Measurements from ENCODE around the gene AIFM2. TPM values are rescaled to one million over a fixed set of nuclear protein-coding genes. Genes with fewer than 3 reads are reported as not detected.
A peak's percentile ranks its signal among the peaks of the same experiment; 100 is the strongest.

Gene AIFM2
- total RNA-seq, 4 donors from 2014 or later = 13.3 to 34.2 (median 19.4) TPM

- Histone ChIP-seq H3K36me3 (no peaks in the 10 kb centered on the region), H3K4me1 (peaks cover 0 to 13% (median 0%) of the 10 kb centered on the region in 4 donors), H3K9me3 (no peaks in the 10 kb centered on the region), H3K27me3 (peaks cover 0 to 3% of the 10 kb centered on the region in 2 donors), H3K27ac (peak overlapping the region in 1 of 4 donors; percentile 3), H3K4me3 (no peak overlapping the region)
- TF ChIP-seq POLR2A (IDR thresholded peaks at IDR 0.05) (no peak), CTCF (IDR thresholded peaks at IDR 0.05) (no peak)
- no peak for DNase-seq (ENCODE audit: low spot score in 2 of 2)
- 32 to 38% methylated on average over 4 of the region's 4 CpGs for WGBS, 2 donors
Observed at GRCh38 chr10:70174058-70174741, 41.6 kb upstream of the AIFM2 start.

- TF ChIP-seq POLR2A (IDR thresholded peaks at IDR 0.05) = no peak
- WGBS, 2 donors = 1% methylated on average over 31 to 35 of the region's 40 CpGs
- DNase-seq (ENCODE audit: low spot score in 2 of 2) = peak in 1 of 2 donors; percentile 30
Observed at GRCh38 chr10:70169649-70170364, 37.2 kb upstream of the AIFM2 start.

GRCh38 chr10:70169011-70169410, 36.4 kb upstream of the AIFM2 start:
- no peaks in the 10 kb centered on the region for H3K36me3 ChIP-seq
- peak overlapping the region in 3 of 4 donors; percentile 94 to 96 (median 95) for H3K27ac ChIP-seq
- WGBS, 2 donors = 21 to 24% methylated on average over 2 of the region's 2 CpGs
- peak overlapping the region in 3 of 4 donors; percentile 70 to 88 (median 86) for H3K4me3 ChIP-seq
- no peak for DNase-seq (ENCODE audit: low spot score in 2 of 2)
- no peaks in the 10 kb centered on the region for H3K9me3 ChIP-seq
- TF ChIP-seq CTCF (IDR thresholded peaks at IDR 0.05) (no peak), POLR2A (IDR thresholded peaks at IDR 0.05) (no peak), EP300 (IDR thresholded peaks at IDR 0.05) (no peak)
- no peaks in the 10 kb centered on the region for H3K27me3 ChIP-seq
- peaks cover 0 to 57% (median 19%) of the 10 kb centered on the region in 4 donors for H3K4me1 ChIP-seq

More at GRCh38 chr10:70169649-70170364, 37.2 kb upstream of the AIFM2 start:
- Histone ChIP-seq H3K4me3 (peak overlapping the region; percentile 67 to 88 (median 78)), H3K27ac (peak overlapping the region; percentile 92 to 96 (median 94)), H3K4me1 (peaks cover 0 to 52% (median 17%) of the 10 kb centered on the region in 4 donors), H3K36me3 (no peaks in the 10 kb centered on the region), H3K9me3 (no peaks in the 10 kb centered on the region), H3K27me3 (no peaks in the 10 kb centered on the region)

- H3K4me3 ChIP-seq = no peak overlapping the region
Observed at GRCh38 chr10:70167246-70167645, 34.6 kb upstream of the AIFM2 start.

GRCh38 chr10:70166394-70166793, 33.8 kb upstream of the AIFM2 start:
- Histone ChIP-seq H3K4me1 (peaks cover 0 to 78% (median 29%) of the 10 kb centered on the region in 4 donors), H3K4me3 (no peak overlapping the region), H3K36me3 (peaks cover 0 to 5% (median 0%) of the 10 kb centered on the region in 3 donors), H3K27me3 (no peaks in the 10 kb centered on the region), H3K27ac (no peak overlapping the region), H3K9me3 (no peaks in the 10 kb centered on the region)
- DNase-seq (ENCODE audit: low spot score in 2 of 2) = no peak
- 71 to 74% methylated on average over 3 of the region's 3 CpGs for WGBS, 2 donors
- no peak for TF ChIP-seq POLR2A (IDR thresholded peaks at IDR 0.05)

More at GRCh38 chr10:70167246-70167645, 34.6 kb upstream of the AIFM2 start:
- Histone ChIP-seq H3K27ac (no peak overlapping the region), H3K9me3 (no peaks in the 10 kb centered on the region), H3K27me3 (no peaks in the 10 kb centered on the region), H3K4me1 (peaks cover 0 to 69% (median 29%) of the 10 kb centered on the region in 4 donors), H3K36me3 (peaks cover 0 to 3% (median 0%) of the 10 kb centered on the region in 3 donors)
- no peak for DNase-seq (ENCODE audit: low spot score in 2 of 2)
- 71 to 74% methylated on average over 7 of the region's 7 CpGs for WGBS, 2 donors
- TF ChIP-seq CTCF (IDR thresholded peaks at IDR 0.05) (no peak), EP300 (IDR thresholded peaks at IDR 0.05) (no peak), POLR2A (IDR thresholded peaks at IDR 0.05) (no peak)

- no peaks in the 10 kb centered on the region for H3K9me3 ChIP-seq
- TF ChIP-seq EP300 (IDR thresholded peaks at IDR 0.05) (no peak), CTCF (IDR thresholded peaks at IDR 0.05) (no peak), POLR2A (IDR thresholded peaks at IDR 0.05) (no peak)
- no peak overlapping the region for H3K4me3 ChIP-seq
- no peaks in the 10 kb centered on the region for H3K27me3 ChIP-seq
- H3K27ac ChIP-seq = no peak overlapping the region
- H3K36me3 ChIP-seq = peaks cover 0 to 27% (median 6%) of the 10 kb centered on the region in 3 donors
- WGBS, 2 donors = 65 to 71% methylated on average over 3 of the region's 3 CpGs
- H3K4me1 ChIP-seq = peaks cover 0 to 85% (median 29%) of the 10 kb centered on the region in 4 donors
- DNase-seq (ENCODE audit: low spot score in 2 of 2) = no peak
Observed at GRCh38 chr10:70164163-70164562, 31.5 kb upstream of the AIFM2 start.
